Motor neuron (in vitro differentiated cells): ENCODE measurements around the gene TMEM88. TPM values are rescaled to one million over a fixed set of nuclear protein-coding genes. Genes with fewer than 3 reads are reported as not detected.
"Not testable (repeated sequence)": the region's sequence is repeated elsewhere in the genome, so short reads cannot be mapped to it uniquely, and the experiment has no call there.

Experiments used
- ATAC-seq, 8 experiments: fragments of 200-7000 bp; cut with Tn5 transposase; replicated peaks in 6 of 8; 2 replicates each; pipeline ENCODE4 v1.8.0; 2021; ENCODE audit warnings: mild to moderate bottlenecking in 8 of 8, moderate library complexity in 8 of 8
- H3K27ac ChIP-seq, 2 donors: fragments of 250-450 bp; sonication (Bioruptor Pico); 2 replicates each; pipeline ENCODE4 v1.9.0; 2021; ENCODE audit warnings: antibody characterized with exemption in 2 of 2, mild to moderate bottlenecking in 2 of 2, moderate library complexity in 1 of 2
- H3K4me1 ChIP-seq, 2 donors: fragments of 250-450 bp; sonication (Bioruptor Pico); replicated peaks in 1 of 2; 2 replicates each; pipeline ENCODE4 v1.6.1; 2021; ENCODE audit warnings: antibody characterized with exemption in 2 of 2, mild to moderate bottlenecking in 2 of 2, moderate library complexity in 1 of 2
- H3K4me3 ChIP-seq, 5 donors: fragments of 250-450 bp; sonication (Bioruptor Pico); 2 replicates each; pipeline ENCODE4 v1.9.0; 2021; ENCODE audit warnings: antibody characterized with exemption in 5 of 5, mild to moderate bottlenecking in 5 of 5, moderate library complexity in 4 of 5
- WGBS, 10 experiments: fragments of 450-650 bp; shearing (Covaris generic); methylation state at CpG; one replicate each; pipeline ENCODE4 v1.0.0; 2022; 5-methylcytosine and 5-hydroxymethylcytosine counted together
- in situ Hi-C, 9 experiments: fragments of 400-800 bp; cut with MboI; loops; one replicate each; pipeline ENCODE4 v1.15.0; 2021; ENCODE audit warnings: low sequenced_read_pairs in 9 of 9, low pct_unique_long_range_greater_than_20kb in 2 of 9; ENCODE audit not compliant: unreplicated experiment in 9 of 9
- total RNA-seq, 8 experiments: library from RNA; unstranded; fragments of 300-600 nt; gene quantifications; 2 replicates each; pipeline versions ENCODE4 v1.2.3 to v1.2.4, GENCODE V29; 2022

TMEM88 gene
- total RNA-seq, 8 experiments from 2014 or later = 0.51 to 18.5 (median 4.1) TPM

GRCh38 chr17:7856011-7856810 lies 1.3 kb downstream of the TMEM88 start:
- ATAC-seq = no peak
- 2 to 40% (median 10%) methylated on average over 1 to 9 of the region's 29 CpGs; no CpG with 5 or more reads in 5 of the 10 experiments for WGBS, 10 experiments
- in situ Hi-C loops = no loop called here
- peaks cover 38 to 44% of the 10 kb centered on the region in 2 donors for H3K4me1 ChIP-seq
- peak overlapping the region; percentile 42 to 63 (median 52) for H3K4me3 ChIP-seq
- H3K27ac ChIP-seq = peak overlapping the region; percentile 92 to 97

GRCh38 chr17:7856811-7857712 lies 2.2 kb downstream of the TMEM88 start, which contains the start of gene NAA38:
TSS of gene NAA38 (minus strand) at chr17:7857559. CDS start at chr17:7857463, 96 bp downstream.
- H3K4me3 ChIP-seq = peak within 1 kb of the TSS; percentile 42 to 63 (median 52)
- ATAC-seq = peak; percentile 75 to 87 (median 82)
- 0 to 16% (median 0%) methylated on average over 1 to 22 of the region's 64 CpGs; no CpG with 5 or more reads in 1 of the 10 experiments for WGBS, 10 experiments
- in situ Hi-C loops = no loop called here
- H3K4me1 ChIP-seq = peaks cover 31 to 40% of the 10 kb centered on the region in 2 donors
- peak within 1 kb of the TSS; percentile 92 to 97 for H3K27ac ChIP-seq

GRCh38 chr17:7857713-7858521 lies 3.1 kb downstream of the TMEM88 start, which contains the start of gene CYB5D1:
TSS of gene CYB5D1 (plus strand) at chr17:7858003. CDS start at chr17:7858135, 132 bp downstream.
- WGBS, 10 experiments = 0 to 3% (median 0%) methylated on average over 3 to 27 of the region's 48 CpGs
- Histone ChIP-seq H3K4me1 (peaks cover 30 to 40% of the 10 kb centered on the region in 2 donors), H3K27ac (peak within 1 kb of the TSS; percentile 92 to 97), H3K4me3 (peak within 1 kb of the TSS; percentile 42 to 63 (median 52))
- in situ Hi-C loops = no loop called here
- ATAC-seq = peak; percentile 30 to 52 (median 39)

GRCh38 chr17:7858522-7858810 lies 3.6 kb downstream of the TMEM88 start:
- Histone ChIP-seq H3K4me3 (peak overlapping the region; percentile 42 to 63 (median 52)), H3K27ac (peak overlapping the region; percentile 92 to 97), H3K4me1 (peaks cover 33 to 40% of the 10 kb centered on the region in 2 donors)
- in situ Hi-C loops = no loop called here
- peak in 3 of 8 experiments; percentile 5 to 7 (median 6) for ATAC-seq
- 0 to 30% (median 10%) methylated on average over 1 to 13 of the region's 20 CpGs; no CpG with 5 or more reads in 3 of the 10 experiments for WGBS, 10 experiments

- Histone ChIP-seq H3K27ac (no peak overlapping the region), H3K4me1 (peaks cover 33 to 36% of the 10 kb centered on the region in 2 donors), H3K4me3 (peak overlapping the region in 4 of 5 donors; percentile 42 to 56 (median 49))
- no peak for ATAC-seq
- in situ Hi-C loops = no loop called here
- 64 to 100% (median 85%) methylated on average over 1 to 6 of the region's 8 CpGs; no CpG with 5 or more reads in 1 of the 10 experiments for WGBS, 10 experiments
Observed at GRCh38 chr17:7859028-7859427, 4.2 kb downstream of the TMEM88 start.

- peak in 1 of 8 experiments; percentile 27 for ATAC-seq
- in situ Hi-C loops = no loop called here
Observed at GRCh38 chr17:7862692-7863437, 8.0 kb downstream of the TMEM88 start.

GRCh38 chr17:7864384-7864783 lies 9.5 kb downstream of the TMEM88 start:
- H3K4me3 ChIP-seq, H3K27ac ChIP-seq, in situ Hi-C loops, H3K4me1 ChIP-seq: not testable (repeated sequence)
- peak in 2 of 8 experiments; percentile 46 to 50 for ATAC-seq
- 0 to 100% (median 84%) methylated on average over 1 to 4 of the region's 5 CpGs; no CpG with 5 or more reads in 2 of the 10 experiments for WGBS, 10 experiments

More at GRCh38 chr17:7862692-7863437, 8.0 kb downstream of the TMEM88 start:
- 0 to 80% (median 40%) methylated on average over 1 to 3 of the region's 3 CpGs; no CpG with 5 or more reads in 1 of the 10 experiments for WGBS, 10 experiments
- H3K4me1 ChIP-seq = peaks cover 8 to 10% of the 10 kb centered on the region in 2 donors
- H3K4me3 ChIP-seq = no peak overlapping the region
- H3K27ac ChIP-seq = no peak overlapping the region

- H3K4me1 ChIP-seq = peaks cover 0 to 4% of the 10 kb centered on the region in 2 donors
- no peak for ATAC-seq
- no peak overlapping the region for H3K27ac ChIP-seq
- in situ Hi-C loops = no loop called here
- H3K4me3 ChIP-seq = no peak overlapping the region
- WGBS, 10 experiments = 83 to 100% (median 91%) methylated on average over 1 to 4 of the region's 5 CpGs; no CpG with 5 or more reads in 2 of the 10 experiments
Observed at GRCh38 chr17:7864995-7865650, 10.3 kb downstream of the TMEM88 start.

GRCh38 chr17:7867881-7868329 lies 13.0 kb downstream of the TMEM88 start:
- no peak overlapping the region for H3K27ac ChIP-seq
- peaks cover 0 to 3% of the 10 kb centered on the region in 2 donors for H3K4me1 ChIP-seq
- in situ Hi-C loops = no loop called here
- no peak overlapping the region for H3K4me3 ChIP-seq
- peak in 2 of 8 experiments; percentile 18 to 24 for ATAC-seq
- WGBS, 10 experiments = 70 to 100% (median 93%) methylated on average over 1 to 4 of the region's 5 CpGs

- Histone ChIP-seq H3K4me3 (no peak overlapping the region), H3K4me1 (no peaks in the 10 kb centered on the region), H3K27ac (no peak overlapping the region)
- ATAC-seq = no peak
- in situ Hi-C loops = no loop called here
- 59 to 86% (median 76%) methylated on average over 1 to 4 of the region's 4 CpGs; no CpG with 5 or more reads in 1 of the 10 experiments for WGBS, 10 experiments
Observed at GRCh38 chr17:7873051-7873450, 18.2 kb downstream of the TMEM88 start.

GRCh38 chr17:7875804-7876370 lies 21.0 kb downstream of the TMEM88 start:
- in situ Hi-C loops = no loop called here
- no peak overlapping the region for H3K27ac ChIP-seq
- peaks cover 0 to 13% of the 10 kb centered on the region in 2 donors for H3K4me1 ChIP-seq
- 51 to 100% (median 90%) methylated on average over 1 to 2 of the region's 2 CpGs; no CpG with 5 or more reads in 1 of the 10 experiments for WGBS, 10 experiments
- no peak overlapping the region for H3K4me3 ChIP-seq
- ATAC-seq = peak in 3 of 8 experiments; percentile 51 to 68 (median 68)
